NCI-H1105 (cell line): ENCODE data around the gene QPCT.
"Not testable (repeated sequence)": the region's sequence is repeated elsewhere in the genome, so short reads cannot be mapped to it uniquely, and the experiment has no call there.

Source experiments
- DNase-seq: peaks from one replicate; lab custom pipeline; 2025; lab: John Stamatoyannopoulos, UW

QPCT gene

DNA sequence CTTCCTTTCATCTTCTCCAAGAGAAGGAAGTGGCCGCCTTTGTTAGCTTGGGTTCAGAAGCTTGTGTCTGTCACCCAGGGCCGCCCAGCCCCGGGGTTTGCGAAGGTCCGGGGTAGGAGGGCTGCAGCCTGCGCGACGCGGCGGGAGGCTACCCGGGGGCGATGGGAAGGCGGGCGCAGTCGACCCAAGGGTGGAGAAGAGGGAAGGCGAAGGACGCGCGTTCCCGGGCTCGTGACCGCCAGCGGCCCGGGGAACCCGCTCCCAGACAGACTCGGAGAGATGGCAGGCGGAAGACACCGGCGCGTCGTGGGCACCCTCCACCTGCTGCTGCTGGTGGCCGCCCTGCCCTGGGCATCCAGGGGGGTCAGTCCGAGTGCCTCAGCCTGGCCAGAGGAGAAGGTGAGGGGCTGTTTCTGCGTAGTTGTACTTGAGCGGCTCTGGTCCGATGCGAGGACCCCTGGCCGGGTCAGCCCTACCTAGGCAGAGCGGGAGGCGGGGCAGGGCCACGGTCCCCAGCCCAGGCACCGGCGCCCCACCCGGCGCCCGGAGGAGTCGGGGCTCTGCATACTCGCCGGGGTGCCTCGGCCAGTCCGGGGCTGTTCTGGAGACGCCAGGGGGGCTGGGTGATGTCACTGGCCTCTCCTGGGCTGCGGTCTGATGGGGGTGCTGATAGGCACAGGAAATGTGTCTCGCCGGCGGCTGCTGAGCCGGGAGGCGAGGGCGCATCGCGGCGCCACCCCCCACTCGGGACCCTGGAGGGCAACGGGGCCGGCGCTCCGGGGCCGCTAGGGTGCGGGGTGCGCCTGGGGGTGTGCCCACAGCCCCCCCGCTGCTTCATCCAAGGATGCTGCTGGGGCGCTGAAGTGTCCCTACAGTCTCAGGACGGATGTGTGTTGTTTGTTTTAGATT, at the start of gene QPCT:
QPCT (plus strand) TSS at position 178 of the 909 bp plus-strand sequence; CDS start at position 280, 102 bp downstream.
- DNase-seq = no peak

DNA sequence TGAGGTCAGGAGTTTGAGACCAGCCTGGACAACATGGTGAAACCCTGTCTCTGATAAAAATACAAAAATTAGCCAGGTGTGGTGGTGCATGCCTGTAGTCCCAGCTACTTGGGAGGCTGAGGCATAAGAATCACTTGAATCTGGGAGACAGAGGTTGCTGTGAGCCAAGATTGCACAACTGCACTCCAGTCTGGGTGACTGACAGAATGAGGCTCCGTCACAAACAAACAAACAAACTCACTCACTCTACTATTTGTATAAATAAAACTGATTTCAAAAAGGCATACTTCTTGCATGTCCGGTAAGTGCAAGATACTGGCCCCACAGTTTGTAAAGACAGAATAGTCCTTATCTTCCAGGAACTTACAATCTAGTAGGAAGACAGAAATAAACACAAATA, 49.6 kb upstream of the QPCT start:
- DNase-seq = not testable (repeated sequence)

DNA sequence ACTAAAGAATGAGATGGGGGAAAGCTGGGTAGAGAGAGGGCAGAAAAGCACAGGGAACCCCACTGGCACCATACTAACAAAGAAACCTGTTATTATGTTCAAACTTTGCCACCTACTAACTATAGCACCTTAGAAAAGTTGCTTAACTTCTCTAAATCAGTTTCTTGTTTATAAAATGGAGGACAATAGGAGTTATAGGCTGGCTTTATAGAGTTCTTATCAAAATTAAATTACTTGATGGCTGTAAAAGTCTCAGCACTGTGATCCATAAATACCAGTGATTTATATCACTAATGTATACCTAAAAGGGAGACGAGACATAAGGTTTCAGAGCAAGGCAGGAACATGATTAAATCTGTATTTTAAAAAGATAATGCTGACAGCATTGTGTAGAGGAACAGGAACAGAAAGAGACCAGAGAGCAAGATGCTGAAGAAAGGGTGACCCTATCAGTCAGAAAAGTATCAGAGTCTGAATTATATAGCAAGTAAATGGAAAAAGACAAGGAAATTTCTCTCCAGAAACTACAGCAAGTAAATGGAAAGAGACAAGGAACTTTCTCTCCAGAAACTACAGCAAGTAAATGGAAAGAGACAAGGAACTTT, 48.9 kb upstream of the QPCT start:
- DNase-seq = no peak

DNA sequence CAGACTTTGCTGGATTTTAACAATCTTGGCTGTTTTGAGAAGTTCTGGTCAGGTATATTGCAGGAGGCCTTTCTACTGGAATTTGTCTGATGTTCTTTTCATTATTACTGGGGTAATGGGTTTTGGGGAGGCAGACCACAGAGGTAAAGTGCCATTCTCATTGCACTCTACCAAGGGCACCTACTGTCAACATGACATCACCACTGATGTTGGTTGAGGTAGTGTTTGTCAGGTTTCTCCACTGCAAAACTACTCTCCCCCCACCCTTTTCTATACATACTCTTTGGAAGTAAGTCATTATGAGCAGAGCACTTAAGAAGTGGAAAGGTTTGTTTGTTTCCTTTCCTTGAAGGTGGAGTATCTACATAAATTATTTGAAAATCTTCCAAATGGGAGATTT, 46.8 kb upstream of the QPCT start:
- DNase-seq = no peak

DNA sequence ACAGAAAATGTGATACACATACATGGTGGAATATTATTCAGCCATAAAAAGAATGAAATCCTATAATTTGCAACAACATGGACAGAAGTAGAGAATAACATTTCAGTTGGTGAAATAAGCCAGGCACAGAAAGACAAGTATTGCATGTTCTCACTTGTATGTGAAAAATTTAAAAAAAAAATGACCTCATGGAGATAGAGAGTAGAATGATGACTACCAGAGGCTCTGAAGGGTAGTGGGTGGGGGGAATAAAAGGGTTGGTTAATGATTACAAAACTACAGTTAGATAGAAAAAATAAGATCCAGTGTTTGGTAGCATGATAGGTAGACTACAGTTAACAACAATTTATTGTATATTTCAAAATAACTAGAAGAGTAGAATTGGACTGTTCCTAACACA, 44.3 kb upstream of the QPCT start:
- DNase-seq = no peak

DNA sequence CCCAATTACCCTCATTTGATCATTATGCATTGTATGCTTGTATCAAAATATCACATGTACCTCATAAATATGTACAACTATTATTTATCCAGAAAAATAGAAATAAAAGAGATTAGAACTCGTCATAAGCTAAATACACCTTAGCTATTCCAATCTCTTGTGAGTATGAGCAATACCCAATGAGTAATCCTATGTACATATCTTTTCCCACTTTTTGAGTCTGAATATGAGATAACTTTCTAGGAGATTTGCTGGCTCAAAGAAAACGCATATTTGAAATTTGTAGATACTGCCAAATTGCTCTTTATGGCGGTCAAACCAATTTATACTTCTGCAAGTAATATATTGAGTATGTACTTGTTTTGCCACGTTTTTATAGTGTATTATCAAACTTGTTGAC, 43.9 kb upstream of the QPCT start:
- DNase-seq = no peak

DNA sequence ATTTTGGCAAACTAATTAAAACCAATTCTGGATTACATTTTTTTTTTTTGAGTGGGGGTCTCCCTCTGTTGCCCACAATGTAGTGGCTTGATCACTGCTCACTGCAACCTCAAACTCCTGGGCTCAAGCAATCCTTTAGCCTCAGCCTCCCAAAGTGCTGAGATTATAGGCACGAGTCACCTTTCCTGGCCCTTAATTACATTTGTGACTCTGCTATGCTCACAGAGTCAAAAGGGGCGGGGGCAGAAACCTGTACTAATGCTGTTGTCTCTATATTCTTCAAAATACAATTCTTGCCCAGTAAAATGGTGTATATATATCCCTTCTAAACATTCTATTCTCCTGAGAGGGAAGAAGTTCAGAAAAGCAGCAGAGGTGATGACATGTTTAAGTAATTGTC, 43.0 kb upstream of the QPCT start:
- no peak for DNase-seq

DNA sequence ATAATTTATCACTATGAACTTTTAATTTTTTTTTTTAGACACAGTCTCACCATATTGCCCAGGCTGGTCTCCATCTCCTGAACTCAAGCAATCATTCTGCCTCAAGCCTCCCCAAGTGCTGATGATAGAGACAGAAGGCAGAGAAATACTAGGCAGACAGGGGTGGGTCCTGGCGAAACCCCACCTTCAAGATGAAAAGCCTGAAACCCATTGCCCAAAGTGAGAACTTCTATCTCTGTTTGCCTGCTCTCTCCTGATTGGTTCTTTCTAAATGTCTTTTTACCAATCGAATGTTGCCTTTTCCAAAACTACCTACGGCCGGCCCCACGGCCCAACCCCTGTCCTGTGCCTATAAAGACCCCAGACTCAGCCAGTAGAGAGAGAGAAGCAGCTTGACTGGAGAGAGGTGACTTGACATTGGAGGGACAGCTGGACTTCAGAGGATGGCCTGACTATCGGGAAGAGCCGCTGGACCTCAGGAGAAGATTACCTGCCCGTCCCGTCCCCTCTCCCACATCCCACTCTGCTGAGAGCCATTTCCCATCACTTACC, 41.7 kb upstream of the QPCT start:
- no peak for DNase-seq

DNA sequence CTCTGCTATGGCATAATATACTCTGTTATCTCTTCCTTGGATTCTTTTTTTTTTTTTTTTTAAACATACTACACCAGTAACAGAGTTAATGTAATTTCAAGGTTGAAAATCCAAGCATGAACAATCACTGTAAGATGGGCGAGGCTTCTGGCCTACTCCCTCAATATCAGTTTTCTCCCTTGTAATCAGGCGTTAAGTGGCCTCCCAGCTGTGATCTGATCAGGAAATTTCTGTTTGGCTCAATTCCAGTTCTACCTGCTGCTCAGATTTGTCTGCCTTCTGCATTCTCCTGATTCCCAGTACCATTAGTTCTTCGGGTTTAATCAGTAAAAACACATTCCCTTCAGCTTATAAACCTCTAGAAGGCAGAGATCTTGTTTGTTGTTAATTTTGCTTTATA, 38.4 kb upstream of the QPCT start:
- peak; percentile 31 for DNase-seq

DNA sequence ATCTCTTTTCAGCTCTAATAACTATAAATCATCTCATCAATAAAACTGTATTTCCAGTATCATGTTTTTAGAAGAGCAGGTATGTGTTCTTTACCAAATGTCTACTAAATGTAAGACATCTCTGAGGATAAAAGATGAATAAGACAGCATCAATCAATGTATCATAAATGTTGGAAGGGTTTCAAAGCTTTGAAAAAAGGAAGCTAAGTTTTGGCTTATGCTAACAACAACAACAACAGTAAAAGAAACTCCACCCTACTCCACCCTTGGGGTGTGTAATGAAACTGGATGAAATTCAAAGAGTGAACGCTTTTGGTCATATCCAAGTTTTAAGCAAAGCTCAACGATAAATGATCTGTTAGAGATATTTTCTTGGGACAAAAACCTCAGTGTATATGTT, 36.9 kb upstream of the QPCT start:
- DNase-seq = no peak

DNA sequence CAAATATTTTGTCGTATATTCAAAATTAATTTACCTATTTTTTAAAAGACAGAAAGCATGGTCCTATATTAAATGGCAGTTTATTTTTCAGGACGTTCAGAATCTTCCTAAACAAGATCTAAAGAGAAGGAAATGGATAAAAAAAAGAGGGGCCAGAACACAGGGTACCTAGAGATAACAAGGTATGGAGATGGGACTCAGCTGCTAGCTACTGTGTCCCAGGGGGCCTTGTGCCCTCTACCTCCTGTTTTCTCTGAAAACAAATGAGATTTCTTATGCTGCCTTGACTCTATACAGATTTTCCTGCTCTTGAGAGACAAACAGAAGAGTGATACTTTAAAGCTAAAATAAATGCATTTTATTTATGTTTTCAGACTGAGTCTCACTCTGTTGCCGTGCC, 29.1 kb upstream of the QPCT start:
- no peak for DNase-seq

DNA sequence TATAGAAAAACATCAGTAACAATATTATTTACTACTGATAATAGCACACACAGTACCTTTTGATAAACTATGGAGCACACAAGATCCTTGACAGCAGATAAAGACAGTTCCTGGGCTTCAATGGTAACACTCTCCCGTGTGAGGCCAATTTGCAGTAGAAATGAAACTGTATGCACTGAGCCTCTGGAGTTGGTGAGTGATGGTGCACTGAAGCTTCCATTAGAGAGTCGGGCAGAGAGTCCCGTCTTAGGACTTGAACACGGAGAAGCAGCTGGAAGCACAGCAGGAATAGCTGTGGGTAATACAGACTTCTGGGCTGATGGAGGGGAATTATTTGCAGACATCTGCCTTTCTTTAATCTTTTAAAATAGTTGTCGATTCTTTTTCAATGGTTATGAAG, 28.2 kb upstream of the QPCT start:
- DNase-seq = no peak

DNA sequence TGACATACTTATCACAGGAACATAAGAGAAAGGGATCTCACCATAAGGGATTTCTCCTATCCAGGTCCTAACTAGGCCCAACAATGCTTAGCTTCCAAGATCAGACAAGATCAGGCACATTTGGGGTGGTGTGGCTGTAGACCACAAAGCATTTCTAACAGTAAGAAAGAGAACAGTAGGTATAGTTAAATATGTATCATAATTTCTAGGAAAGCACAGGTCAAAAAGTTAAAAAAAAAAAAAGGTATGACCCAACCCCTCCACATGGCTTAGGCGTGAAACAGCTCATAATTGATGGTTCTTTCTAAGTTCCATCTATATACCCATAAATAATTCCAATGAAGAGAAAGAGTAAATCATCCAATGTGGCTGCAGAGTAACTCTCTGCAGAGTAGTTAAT, 26.7 kb upstream of the QPCT start:
- DNase-seq = no peak

DNA sequence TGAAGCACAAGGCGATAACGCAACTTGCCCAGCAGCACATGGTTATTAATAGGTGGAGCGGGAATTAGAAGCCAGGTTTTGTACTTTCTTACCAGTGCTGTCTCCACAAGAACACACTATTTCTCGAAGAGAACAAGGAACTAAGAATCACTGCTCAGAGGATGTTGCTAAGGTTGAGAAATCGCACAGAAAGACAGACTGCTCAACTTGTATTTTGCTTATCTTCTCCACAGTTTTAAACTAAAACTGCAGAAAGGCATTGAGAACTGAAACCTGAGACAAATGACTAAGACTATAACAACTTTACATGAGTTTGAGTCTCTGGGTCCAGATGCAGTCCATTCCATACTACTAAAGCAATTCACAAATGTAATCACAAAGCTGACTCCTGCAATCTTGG, 26.0 kb upstream of the QPCT start:
- DNase-seq = no peak

DNA sequence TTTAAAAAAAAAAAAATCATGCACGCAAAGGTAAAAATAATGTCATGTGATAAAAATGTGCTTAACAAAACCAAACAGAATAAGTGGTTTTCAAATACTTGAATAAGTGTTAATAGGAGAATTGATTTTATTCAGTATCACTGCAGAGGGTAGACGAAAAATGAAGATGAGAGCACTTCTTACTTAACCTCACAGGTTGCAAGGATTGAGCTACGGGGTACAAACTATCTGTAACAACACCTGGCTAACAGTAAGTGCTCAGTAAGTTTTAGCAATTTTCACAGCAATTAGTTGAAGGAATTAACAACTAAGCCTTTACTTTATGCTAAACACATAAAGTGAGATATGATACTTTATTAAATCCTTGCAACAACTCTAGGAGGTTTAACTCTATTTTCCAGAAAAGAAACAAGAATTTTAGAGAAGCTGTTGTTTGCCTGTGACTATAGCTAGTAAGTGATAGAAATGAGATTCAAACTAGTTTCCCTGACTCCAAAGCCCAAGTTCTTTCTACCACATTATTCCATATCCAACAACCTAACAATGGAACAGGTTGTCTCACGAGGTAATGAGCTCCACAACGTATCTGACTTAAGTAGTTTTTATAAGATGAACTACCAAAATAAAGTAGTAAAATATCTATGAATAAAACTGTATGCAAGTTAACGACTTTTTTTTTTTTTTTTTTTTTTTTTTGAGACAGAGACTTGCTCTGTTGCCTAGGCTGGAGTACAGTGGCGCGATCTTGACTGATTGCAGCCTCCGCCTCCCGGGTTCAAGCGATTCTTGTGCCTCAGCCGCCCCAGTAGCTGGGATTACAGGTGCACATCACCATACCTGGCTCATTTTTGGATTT, 24.4 kb upstream of the QPCT start:
- DNase-seq = no peak

DNA sequence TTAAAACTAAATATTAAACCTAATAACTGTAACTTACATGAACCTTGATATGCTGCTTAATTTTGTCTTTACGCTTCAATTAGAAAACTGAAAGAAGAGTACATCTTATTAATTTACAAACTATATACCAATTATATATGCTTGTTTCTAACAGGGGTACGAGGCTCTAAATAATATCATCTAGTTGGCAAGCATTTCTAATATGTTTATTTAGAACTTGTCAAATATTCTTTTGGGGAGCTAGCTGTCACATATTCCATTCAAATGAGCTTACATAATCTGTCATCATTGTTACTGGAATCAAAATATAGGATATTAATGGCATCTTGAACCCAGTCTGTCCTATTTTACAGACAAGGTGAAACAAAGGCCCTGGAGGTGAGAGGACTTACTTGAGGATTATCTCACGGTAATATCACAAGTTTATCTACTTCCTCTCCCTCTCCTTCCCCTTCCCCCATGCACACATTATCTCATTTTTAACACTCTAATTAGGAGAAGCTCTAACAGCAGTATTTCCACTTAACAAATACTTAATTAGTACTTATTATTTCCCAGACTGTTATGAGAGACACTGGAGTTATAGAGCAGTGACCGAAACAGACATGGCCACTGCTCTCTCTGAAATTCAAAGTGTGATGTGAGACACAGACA, 23.3 kb upstream of the QPCT start:
- DNase-seq = no peak

DNA sequence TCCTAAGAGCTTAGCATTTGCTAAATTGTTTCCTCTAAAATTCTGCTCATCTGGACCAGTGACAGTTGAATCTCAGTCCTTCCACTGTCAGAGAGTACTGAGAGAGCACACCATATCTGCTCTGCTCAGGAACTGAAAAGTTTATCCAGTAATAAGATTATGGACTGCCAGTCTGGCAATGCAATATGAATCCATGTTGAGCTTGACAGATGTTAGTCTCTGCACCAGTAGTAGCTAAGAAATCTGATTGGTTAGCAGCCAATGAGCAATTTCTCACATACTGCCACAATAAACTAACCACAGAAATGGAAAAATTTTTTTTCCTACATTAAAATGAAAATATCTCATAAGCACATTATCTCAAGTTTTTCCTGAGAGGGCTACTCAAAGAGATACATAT, 22.1 kb upstream of the QPCT start:
- DNase-seq = no peak

DNA sequence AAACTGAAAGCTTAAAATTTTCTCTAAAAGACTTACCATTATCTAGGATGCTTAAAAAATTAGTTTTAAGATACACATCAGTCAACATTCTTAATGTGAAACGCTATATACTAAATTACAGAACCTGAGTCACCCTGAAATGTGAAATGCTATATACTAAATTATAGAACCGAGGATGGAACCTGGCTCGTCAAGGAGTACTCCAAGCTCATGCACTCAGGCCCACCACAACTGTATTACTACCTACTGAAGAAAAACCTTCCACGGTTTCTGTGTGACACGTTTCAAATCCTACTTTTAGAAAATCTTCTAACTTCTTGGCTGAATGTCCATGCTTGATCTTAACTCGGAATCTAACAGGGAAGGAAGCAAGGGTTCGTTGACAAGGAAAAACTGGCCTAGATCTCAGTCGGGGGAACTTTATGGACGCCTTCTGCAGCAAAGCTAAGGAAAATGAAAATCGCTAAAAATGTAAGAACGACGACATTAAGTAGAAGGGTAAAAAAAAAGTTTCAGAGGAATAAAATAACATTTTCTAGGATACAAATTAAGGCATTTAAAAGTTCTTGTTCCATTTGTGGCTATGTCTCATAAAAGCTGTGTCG, 21.2 kb upstream of the QPCT start:
- DNase-seq = no peak

DNA sequence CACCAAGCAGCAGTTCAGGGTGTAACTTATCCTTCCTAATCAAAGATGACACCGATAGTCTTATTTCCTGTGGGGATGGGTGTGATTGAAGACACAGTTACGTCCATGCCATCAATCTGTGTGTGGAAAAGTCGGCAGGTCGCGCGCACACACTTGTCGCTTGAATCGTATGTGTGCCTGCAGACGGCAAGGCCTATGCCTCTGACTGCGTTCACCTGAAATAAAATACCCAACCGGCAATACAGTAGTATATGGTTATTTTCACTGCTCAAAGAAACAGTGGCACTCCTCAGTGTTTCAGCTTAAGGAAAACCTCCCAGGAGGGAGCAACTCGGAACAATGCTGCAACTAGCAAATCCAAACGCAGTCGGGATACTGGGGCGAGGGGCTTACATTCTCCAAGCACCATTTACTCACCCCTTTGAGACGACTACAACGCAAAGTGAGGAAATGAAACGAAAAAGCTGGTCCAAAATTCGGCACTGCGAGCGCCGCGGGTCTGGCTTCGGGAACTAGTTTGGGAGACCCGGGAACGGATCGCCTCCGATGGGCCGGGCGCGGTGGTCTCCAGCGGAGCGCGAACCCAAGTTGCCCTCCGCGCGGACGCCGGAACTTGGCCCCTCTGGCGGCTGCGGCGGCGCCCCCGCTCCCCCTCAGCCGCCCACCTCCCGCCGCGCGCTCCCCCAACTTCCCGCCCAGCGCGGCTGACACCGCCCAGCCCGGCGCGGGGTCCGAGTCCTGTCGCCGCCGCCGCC, 20.5 kb upstream of the QPCT start:
- DNase-seq = no peak

DNA sequence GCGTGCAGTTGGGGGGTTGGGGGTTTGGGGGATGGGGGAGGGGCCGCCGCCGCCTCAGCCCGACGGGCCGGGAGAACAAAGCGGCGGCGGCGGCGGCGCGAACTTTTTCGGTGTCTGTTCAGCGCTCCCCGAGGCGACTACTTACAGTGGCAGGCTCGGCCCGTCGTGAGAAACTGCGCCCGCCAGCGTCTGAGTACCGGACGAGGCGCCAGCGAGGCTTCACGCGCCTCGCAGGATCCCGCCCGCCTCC, 20.0 kb upstream of the QPCT start:
- no peak for DNase-seq
